Stimulated activated CD4-positive, alpha-beta T cell treated with anti-CD3 and anti-CD28 coated beads, Interleukin-4, amount 100 ng/mL, for 1 hour (primary cell): Measurements from ENCODE around the gene CDH23.
"Not testable (repeated sequence)": the region's sequence is repeated elsewhere in the genome, so short reads cannot be mapped to it uniquely, and the experiment has no call there.

ENCODE experiments used
- DNase-seq: peaks from one replicate; pipeline ENCODE4 v3.0.0-alpha.2; 2020

CDH23 gene

GRCh38 chr10:71848325-71849275 lies 451.9 kb downstream of the CDH23 start:
- no peak for DNase-seq

- DNase-seq = no peak
Observed at GRCh38 chr10:71849461-71849908, 452.8 kb downstream of the CDH23 start.

DNA sequence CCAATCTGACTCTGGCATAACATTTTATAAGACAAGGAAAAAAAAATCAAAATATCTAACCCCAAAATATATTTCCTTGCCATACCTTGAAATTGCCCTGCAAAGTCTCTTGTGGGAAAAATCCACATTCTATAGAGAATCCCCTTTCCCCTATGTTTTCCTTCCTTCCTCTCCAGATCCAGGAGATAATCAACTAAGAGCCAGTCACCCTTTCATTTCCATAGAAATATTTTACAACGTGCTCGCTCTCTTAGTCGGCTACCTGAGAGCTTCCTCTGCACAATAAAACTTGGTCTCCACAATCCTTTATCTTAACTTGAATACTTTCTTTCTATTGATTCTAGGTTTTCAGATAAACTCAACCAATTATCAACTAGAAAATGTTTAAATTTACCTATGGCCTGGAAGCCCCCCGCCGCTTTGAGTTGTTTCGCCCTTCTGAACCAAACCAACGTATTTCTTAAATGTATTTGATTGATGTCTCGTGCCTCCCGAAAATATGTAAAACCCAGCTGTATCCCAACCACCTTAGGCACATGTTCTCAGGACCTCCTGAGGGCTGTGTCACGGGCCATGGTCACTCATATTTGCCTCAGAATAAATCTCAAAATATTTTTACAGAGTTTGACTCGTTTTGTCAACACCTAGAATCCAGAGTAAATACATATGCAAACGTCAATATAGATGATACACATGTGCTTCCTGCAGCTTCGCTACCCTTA lies 453.5 kb downstream of the CDH23 start:
- no peak for DNase-seq

- peak; percentile 99 for DNase-seq
Observed at GRCh38 chr10:71850743-71851464, 454.2 kb downstream of the CDH23 start, which contains the start of gene PSAP. TSS of gene PSAP (minus strand) at chr10:71851251. CDS start at chr10:71851221, 30 bp downstream.

GRCh38 chr10:71851465-71852095 lies 454.9 kb downstream of the CDH23 start:
- DNase-seq = not testable (repeated sequence)

DNA sequence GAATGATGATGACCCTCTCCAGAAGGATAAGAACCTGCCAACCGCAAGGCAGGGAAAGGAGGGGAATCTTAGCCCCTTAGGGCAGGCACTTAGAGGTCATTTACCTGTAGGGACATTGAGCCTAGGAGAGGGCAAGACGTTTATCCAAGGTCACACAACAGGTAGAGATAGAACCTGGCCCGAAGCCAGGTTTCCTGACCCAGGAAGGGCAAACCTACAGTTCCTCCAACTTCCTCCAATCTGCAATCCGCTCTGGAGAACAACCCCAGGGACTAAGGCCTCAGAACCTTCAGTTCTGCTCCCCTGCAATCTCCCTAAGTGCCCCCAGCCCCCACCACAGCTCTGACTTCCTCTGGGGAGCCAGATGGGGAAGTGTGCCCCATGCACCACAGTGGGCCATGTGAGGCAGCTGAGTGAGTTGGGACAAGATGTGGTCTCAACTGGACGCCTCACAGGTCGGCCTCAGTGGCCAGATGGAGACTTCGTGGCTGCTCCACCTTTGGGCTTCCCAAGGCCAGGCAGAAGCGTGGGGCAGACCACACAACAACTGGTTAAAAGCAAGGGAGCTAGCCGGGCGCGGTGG lies 455.7 kb downstream of the CDH23 start:
- DNase-seq = no peak

DNA sequence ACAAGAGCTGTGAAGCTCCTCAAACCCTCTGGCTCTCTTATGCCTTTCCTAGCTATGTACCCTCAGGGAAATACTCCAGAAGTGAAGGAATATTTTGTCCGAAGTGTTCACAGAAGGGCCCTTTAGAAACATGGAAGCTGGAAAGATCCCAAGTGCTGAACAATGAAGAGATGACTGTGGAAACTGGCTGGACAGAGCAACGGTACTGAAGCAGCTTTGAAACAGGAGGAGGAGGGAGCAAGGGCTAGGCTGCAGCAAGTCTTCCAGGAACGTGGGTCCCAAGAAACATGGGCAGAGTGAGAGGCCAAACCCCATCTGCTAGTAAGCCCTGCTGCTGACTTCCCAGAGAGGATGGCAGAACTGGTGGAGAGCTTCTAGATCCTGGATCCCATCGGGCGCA lies 457.3 kb downstream of the CDH23 start:
- no peak for DNase-seq

- no peak for DNase-seq
Observed at GRCh38 chr10:71856619-71857018, 459.9 kb downstream of the CDH23 start.

DNA sequence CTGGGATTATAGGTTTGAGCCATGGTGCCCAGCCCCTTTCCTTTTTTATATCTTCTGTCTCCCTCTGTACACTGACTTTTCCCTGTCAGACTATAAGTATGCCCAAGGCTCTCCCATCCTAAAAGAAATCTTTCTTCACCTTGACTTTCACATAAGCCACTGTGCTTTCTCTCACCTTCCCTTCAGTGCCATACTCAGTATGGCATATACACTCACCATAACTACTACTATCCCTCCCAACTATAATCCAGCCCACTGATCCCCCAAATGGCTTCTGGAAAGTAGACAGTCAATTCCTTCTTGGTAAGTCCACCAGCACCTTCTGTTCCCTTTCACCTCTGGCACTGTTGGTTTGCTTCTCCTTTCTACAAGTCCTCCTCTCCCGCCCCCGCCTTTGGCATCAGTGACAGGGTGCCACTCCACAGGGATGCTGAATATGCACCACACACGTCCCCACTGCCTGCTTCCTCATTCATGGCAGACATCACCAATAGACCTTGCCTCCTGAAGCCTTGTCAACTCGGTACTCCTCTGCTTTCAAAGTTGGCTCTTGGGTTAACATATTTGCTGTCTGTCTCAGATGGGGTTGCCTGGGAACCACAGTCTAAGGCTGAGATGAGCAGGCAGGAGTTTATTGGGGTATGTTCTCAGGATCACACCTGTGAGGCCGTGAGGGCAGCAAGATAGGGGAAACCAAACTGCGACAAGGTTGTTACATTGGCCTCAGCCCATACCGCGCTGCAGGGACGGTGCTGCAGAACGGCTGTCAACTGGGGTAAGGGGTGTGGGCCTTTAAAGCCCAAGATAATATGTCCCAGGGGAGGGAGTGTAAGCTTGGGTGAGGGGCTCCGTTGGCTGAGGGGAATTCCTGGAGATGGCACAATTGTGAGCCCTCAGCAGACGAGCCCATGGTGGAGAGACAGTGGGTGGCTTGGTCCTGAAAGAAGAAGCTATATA lies 461.5 kb downstream of the CDH23 start:
- DNase-seq = no peak

- DNase-seq = peak; percentile 42
Observed at GRCh38 chr10:71860243-71861029, 463.7 kb downstream of the CDH23 start.

DNA sequence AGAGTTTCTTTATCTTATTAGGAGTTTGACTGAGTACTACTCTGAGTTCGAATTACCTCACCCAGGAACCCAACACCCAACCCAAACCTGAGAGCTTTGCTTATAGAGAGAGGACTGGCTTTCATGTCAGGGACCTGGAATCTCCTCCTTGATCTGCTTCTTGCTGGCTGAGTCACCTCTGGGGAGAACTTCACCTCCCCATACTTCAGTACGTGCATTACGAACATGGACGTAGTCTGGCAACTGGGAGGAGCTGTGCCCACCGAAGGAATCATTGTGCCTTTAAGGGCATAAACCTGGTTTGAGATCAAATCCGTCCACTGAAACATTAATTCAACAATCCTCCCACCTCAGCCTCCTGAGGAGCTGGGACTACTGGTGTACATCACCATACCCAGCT lies 466.5 kb downstream of the CDH23 start:
- DNase-seq = no peak

- DNase-seq = no peak
Observed at GRCh38 chr10:71864911-71865361, 468.2 kb downstream of the CDH23 start.
